GM18867 (cell line): ENCODE measurements around the gene CXCL14.

Source experiments
- ATAC-seq: cut with Tn5 transposase; IDR thresholded peaks from one replicate; pipeline ENCODE4 v1.9.1; 2021; ENCODE audit warnings: mild to moderate bottlenecking, moderate library complexity; ENCODE audit not compliant: unreplicated experiment

The CXCL14 gene, protein sequence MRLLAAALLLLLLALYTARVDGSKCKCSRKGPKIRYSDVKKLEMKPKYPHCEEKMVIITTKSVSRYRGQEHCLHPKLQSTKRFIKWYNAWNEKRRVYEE

DNA sequence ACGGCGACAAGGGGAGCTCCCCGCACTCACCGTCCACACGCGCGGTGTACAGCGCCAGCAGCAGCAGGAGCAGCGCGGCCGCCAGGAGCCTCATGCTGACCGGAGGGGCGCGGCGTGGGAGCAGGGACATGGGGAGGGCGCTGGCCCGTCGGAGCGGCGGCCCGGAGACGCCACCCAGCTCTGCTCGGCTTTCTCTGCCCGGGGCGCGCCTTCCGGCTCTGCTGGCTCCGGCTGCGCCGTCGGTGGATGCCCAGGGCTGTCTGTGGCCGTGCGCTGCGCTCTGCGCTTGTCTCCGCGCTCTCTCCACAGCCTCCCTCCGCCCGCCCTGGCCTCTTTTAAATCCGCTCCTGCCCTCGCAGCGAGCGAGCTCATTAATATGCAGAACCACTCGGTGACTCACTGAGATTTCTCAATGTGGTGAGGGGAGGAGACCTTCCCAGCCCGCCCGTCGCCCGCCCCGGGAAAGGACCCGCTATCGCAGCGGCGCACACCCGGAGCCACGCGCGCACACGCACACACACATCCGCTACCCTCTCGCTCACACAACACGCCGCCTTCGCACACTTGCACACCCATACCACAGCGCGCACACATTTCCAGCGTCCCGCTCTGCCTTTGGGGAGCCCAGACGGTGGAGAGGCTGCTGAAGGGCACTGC is at the start of gene CXCL14:
Gene CXCL14 (minus strand): TSS at position 307 of the 657 bp plus-strand sequence. CDS start 213 bp downstream, at position 94.
- ATAC-seq = no peak

DNA sequence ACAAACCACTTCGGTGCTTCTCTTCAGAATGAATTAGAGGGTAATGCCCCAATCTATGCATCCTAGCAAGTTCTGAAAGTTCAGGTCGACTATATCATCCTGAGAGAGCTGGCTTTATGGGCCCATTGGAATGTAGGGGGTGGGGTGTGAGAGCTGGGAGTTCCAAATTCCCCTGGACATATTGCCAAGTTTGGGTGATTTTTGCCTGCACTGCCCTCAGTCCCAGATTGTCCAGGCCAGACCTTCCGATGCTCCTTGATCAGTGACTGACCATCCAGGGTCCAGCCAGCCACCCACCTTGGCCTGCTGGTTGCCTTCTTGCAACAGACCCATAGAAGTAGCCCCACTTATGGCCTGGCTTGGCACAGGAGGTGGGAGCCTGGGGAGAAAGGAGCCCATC is 47.8 kb upstream of the CXCL14 start:
- ATAC-seq = no peak

DNA sequence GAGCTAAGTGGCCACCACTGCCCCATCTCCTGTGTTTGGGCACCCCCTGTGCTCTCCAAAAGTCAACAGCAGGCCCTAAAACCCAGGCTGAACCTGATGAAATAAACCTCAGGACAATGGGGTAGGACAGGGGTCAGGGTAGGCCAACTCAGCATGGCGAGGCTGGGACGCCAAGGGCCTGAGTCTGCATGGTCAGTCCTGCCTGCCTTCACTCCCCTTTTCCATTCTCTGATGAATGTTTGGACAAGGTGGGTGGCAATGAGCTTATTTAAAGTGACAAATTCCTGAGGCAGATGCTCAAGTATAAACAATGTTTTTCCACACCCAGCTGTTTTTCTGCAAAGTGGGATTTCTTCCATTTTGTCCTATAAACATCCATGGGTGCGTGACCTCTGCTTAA is 47.2 kb upstream of the CXCL14 start:
- ATAC-seq = no peak

DNA sequence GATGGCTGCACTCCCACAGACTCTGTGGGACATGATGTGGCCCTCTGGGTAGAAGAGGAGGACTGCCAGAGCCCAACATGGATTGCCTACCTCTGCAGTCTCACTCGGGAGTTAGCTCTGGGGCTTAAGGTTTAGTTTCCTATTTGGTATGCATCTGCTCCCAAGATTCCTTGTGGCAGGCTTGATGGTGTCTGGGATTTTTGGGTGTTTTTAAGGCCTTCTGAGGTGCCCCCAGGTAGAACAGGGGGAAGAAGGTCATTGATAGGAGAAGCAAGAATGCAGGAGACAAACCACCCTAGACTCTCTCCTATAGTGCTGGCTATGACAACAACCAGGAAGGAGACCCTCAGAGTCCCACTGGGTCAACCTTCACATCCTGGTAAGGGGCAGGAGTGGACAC is 46.7 kb upstream of the CXCL14 start:
- no peak for ATAC-seq

DNA sequence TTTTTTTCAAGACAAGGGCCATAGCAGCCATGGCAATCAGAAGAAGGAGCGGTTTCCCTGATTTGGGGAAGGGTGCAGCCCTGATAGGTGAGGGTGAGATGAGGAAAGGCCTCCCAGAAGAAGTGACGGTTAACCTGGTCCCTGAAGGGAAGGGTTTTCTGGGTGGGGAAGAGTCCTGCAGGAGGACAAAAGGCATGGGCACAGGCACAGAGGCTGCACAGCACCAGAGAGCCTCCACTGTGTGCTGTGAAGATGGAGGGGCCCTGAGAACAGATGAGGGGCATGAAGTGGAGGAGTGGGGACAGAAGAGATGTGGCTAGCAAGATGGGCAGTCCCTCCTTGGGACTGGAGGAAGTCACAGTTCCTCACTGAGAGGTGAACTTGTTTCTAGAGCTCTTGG is 46.3 kb upstream of the CXCL14 start:
- no peak for ATAC-seq

DNA sequence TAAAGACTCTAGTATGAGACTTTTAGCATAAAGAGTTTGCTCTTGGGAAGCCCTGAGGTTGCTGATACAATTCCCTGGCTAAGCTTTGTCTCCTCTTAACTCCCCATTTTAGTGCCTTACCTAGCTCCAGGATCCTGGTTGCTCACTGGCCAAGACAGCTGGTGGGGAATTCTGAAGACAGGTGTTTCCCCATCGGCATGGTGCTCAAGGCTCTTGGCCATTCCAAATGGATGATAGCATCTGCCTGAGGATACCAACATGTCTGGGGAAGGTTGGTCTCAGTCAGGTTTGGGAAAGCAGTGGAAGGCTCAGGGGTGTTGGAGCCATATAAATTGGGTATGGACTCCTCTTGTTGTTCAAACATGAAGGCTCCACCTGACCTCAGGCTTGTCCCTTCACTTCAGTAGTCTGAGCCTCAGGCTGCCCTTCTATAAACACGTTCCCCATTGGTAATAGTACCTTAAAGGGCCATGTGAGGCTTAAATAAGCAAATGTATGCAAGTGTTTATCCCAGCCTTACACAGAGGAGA is 44.5 kb upstream of the CXCL14 start:
- ATAC-seq = no peak

DNA sequence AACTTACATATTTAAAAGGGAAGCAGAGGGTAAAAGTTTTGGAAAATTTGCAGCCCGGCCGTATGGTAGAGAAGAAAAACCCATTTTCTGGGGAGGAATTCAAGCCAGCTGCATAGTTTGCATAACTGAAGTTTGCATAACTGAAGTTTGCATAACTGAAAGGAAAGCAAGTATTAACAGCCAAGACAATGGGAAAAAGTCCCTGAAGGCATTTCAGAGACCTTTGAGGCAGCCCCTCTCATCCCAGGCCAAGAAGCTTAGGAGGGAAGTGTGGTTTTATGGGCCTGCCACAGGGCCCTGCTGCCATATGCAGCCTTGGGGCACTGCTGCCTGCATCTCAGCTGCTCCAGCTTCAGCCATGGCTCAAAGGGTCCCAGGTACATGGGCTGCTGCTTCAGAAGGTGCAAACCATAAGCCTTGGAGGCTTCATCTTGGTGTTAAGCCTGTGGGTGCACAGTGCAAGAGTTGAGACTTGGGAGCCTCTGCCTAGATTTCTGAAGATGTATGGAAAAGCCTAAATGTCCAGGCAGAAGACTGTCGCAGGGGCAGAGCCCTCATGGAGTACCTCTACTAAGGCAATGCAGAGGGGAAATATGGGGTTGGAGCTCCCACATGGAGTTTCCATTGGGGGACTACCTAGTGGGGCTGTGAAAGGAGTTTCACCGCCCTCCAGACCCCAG is 36.9 kb upstream of the CXCL14 start:
- no peak for ATAC-seq

DNA sequence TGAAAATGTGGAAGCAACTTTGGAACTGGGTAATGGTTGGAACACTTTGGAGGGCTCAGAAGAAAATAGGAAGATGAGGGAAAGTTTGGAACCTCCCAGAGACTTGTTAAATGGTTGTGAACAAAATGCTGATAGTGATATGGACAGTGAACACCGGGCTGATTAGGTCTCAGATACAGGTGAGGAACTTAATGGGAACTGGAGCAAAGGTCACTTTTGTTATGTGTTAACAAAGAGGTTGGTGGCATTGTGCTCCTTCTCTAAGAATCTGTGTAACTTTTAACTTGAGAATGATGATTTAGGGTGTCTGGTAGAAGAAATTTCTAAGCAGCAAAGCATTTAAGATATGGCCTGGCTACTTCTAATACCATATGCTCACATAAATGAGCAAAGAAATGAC is 36.4 kb upstream of the CXCL14 start:
- no peak for ATAC-seq

DNA sequence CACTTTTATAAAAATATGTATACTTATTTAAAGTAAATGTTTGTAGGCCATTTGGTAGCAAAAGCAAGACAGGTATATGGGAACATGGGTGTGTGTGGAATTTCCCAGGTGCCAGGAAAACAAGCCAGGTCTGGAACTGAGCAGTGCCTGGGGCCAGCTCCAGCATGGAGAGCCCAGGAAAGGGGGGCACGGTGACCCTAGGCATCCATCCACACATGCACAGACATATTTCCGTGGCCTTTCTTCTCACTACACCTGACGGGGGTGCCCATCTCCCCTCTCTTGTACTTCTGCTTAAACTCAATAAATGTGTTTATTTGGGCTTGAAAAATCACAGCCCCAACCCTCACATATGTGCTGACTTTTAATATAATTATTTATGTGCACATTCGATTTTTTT is 31.2 kb upstream of the CXCL14 start:
- no peak for ATAC-seq

DNA sequence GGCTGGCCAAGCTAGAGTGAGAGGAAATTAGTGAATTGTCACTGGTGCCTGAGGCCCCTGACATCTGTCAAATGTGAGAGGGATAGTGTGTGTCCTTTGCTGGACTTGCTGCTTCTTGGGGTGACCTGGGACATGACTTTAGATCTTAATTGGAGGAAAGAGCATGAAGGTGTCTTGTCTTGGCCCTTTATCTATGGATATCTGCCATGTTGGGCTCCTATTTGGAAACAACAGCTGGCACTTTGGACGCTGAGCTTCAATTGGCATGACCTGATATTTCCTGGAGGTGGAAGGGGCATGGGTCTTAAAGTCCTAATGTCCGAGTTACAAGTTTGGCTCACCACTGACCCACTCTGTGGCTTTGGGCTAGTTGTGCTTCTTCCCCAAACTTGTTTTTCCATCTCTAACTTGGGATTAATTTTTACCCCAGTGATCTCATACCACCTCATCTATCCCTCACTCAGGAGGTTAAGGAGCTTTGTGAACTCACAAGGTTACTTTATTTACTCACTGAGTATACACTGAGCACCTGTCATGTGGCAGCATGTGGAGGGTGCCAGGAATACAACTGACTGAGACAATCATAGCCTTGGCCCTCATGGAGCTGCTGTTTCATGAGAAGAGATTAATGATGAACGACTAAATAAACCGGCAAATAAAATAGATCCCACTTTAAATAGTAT is 30.1 kb upstream of the CXCL14 start:
- ATAC-seq = no peak

DNA sequence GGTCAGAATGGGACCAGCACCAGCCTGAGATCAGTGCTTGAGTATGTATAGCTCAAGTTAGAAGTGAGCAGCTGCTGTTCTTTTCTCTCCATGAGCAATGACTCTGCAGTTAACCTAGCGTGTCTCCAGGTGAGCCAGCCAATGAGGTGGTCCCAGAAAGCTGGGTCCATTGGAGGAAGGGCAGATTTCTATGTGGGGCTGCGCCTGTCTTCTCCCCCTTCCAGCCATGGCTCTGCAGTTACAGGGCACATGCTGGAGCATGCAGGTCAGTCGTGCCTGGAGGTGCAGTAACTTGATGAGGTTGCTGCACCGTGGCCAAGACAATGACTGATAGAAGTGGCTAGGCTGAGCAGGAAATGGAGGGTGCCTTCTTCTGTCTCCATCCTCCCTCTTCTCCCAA is 29.6 kb upstream of the CXCL14 start:
- ATAC-seq = no peak

DNA sequence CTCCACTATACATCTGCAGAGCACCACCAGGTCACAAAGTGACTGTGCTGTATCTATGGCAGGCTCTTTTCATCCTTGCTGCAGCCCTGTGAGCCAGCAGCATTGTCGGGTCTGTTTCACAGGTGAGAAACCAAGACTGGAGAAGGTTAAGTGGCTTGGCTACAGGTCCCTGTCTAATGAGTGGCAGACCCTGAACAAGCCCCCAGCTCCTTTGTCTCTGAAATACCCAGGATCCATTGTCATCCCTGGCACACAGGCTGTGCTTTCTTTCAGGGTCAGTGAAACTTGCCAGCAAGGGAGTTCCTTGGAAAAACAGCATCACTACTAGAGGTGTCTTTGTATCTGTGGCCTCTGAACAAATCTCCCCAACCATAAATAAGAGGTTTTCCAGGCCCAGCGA is 27.6 kb upstream of the CXCL14 start:
- ATAC-seq = no peak

DNA sequence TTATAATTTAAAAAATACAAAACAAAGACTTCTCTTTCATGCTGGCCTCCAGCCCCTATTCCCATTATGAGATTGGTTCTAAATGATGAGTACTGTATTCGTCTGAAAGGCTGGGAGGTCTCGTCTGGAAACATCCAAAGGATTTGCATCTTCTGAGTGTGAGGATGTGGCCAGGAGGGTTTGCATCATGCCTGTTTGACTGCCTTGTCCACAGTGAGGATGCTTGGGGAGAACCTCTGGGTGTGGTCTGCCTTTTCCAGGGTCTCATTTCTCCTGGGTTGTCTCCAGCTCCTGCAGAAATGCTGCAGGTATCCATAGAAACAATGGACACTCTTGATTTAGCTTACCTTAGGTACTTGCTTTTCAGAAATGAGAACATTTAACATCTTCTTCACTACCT is 26.4 kb upstream of the CXCL14 start:
- ATAC-seq = no peak

DNA sequence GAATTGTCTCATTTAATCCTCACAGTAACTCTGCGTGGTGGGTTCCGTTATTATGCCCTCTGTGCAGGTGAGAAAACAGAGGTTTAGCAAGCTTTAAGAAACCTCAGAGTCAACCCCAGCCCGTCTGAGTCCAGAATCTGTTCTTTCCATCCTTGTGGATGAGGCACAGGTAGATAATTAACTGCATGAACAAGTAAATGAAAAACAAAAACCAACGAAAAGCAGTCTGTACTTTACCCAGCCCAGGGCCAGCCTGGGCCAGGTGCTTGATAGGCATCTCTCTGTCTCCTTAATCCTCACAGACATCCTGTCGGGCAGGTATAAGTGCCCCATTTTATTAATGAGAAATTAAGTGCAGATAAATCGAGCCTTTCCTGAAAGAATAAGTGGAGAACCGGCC is 25.3 kb upstream of the CXCL14 start:
- ATAC-seq = no peak

DNA sequence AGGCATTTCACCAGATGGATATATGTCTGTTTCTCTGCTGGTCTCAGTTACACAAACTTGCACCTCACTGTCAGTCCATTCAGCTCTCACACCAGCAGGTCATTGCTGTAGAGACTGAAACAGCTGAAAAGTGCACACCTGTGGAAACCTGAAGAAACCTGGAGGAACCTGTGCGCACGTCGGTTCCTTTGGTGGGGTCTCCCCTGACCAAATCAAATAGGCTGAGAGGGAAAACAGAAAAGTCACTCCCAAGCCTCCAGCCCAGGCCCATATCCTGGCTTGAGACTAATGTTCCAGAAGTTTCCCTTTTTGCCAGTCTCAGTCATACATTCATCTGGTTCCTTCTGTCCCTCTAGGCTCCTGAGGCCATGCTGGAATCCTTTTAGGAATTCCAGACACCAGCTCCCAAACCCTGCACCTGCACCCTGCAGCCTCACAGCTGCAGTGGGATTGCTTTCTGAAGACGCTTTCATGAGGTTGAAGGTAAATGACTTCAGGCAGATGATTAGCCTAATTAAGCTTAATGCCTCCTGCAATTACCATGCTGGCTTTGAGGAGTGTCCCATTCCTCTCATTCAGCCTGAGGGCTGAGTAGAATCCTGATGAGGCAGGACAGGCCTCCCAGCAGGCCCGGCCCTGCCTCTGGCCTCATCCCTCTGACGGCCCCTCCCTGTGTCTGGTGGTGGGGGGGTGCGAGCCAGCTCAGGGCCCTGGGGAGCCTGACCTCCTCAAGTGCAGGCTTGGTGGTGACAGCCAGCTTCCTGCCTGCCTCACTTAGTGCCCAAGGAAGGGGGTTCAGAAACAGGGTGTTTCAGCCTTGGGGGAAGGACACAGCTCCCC is 24.3 kb upstream of the CXCL14 start:
- no peak for ATAC-seq

DNA sequence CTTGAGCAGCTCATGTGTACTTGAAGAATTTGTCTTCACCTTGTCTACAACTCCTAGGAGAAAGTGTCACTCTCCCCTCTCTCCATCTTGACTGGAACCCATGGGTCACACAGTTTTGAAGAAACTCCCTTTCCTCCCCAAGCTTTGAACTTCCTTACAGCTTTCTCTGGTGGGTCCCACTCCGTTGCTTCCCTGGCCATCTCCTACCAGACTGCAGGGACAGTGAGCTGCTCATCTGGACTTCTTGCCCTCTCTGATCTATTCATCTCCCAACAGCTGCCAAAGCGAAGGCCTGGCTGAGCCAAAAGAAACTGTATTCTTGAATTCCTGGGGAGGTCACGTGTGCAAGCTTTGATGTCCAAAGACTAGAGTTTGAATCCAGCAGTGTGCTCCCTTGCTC is 22.7 kb upstream of the CXCL14 start:
- ATAC-seq = no peak

DNA sequence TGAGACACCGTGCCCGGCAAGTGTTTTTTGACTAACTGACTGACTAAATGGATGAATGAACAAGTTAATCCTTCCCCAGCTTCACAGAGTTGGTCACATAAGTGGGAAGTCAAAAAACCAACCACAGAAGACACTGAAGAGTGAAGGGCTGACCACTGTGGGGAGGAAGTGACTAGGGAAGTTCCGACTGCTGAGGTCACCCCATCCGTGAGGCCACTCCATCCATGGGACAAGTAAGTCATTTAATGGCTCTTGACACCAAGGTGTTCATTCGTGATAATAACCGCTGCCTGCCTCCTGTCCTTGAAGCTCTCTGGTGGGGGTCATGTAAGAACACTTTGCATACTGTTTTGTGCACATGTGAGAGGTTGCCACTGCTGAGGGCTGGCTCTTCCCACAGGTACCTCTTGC is 22.2 kb upstream of the CXCL14 start:
- no peak for ATAC-seq

DNA sequence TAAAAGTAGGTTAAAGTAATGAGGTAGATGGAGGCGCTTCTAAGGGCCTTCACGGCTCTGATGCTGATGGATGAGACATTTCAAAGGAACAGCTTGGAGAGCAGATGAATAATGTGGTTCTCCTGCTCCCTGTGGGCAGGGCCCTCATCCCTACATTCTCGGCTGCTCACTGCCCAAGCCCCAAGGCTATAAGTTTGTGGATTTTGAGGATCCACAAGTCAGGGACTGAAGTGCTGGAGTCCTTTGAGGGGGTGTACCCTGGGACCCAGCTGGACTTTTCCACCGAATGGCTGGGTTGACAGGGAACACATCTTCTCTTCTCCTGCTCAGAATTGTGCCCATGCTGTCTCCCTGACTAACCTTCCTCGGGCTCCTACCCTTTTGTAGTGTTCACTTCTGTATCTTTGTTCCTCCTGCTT is 21.4 kb upstream of the CXCL14 start:
- ATAC-seq = no peak

DNA sequence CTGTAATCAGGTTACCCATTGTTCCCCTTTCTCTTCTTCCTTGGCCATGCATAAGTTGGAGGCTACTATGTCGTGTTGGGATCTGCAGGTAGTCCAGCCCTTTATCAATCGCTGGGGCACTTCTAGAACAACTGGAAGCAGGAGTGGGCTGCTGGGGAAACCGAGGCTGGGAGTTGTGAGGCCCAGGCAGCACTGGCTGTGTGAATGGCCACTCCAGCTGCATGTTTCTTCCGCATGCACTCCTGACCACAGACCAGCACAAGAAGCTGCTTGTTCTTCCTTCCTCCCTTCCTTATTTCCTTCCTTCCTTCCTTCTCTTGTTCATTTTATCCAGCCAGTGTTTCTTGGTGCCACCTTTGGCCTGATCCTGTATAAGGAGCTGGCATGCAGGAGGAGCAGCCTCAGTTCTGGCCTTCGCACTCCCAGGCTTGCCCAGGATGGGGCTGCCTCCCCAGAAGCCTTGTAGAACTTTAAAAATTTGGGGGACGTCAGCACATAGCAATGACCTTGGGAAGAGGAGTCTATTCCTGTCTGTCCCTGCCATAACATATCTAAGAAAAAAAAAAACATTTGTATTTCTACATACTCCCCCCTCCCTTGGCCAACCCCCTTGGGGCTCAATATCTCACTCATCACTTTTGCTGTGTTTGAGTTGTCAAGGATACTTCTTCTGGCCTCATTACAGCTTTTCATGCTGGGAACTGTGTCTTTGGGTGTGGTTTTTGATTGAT is 20.8 kb upstream of the CXCL14 start:
- no peak for ATAC-seq

DNA sequence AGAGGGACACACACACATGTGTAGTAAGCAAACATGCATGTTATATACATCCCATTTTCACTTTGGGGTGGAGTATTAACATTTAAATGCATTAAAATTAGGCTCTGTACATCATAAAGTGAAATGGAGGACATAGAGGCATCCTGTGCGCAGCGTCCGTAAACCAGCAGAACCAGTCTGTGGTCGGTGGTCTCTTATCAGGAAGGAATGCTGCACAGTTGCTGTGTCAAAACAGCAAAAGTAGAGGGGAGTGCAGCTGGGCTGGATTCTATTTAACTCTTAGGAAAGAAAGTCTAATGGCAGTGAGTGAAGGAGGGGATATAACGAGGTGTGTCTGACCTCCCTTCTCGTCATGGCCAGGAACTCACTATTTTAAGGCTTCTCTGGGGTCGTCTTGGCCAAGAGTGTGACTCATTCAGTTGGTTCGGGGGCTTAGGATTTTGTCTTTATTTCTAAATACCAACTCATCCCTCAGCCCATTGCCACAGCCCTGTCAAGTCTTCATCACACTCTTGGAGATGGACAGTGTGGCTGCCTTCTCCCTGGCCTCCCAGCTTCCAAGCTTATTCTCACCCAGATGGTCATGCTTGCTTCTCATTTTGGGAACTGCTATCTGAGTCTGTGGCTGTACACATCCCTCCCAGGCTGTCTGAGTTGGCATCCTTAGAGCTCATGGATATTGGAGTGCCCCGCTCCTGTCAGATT is 20.1 kb upstream of the CXCL14 start:
- no peak for ATAC-seq
